Keratinocyte (primary cell): ENCODE results near the gene CAMK2D. TPM values are rescaled to one million over a fixed set of nuclear protein-coding genes. Genes with fewer than 3 reads are reported as not detected.

Experiments
- DNase-seq: peaks from one replicate; pipeline ENCODE4 v3.0.0-alpha.2; 2011; ENCODE audit warnings: low read depth, missing footprints, low spot score
- FAIRE-seq: peaks from 2 replicates; lab custom pipeline; 2011; peaks lifted over from hg19 to GRCh38; lab: Jason Lieb, UNC
- H2AFZ ChIP-seq: 2 replicates; pipeline ENCODE4 v1.6.0; 2012; ENCODE audit warnings: low read length, control low read depth, inconsistent platforms; ENCODE audit not compliant: control insufficient read depth
- H3K27ac ChIP-seq: 2 replicates; pipeline ENCODE4 v1.5.1; 2011; ENCODE audit warnings: low read length; ENCODE audit not compliant: control insufficient read depth, insufficient read depth
- H3K27me3 ChIP-seq: 3 replicates; pipeline ENCODE4 v1.6.0; 2011; ENCODE audit warnings: low read length; ENCODE audit not compliant: control insufficient read depth, insufficient read depth; ENCODE audit errors: extremely low read depth
- H3K36me3 ChIP-seq, 2 experiments: 2 replicates in 1 of 2; 3 replicates in 1 of 2; pipeline ENCODE4 v1.5.1; 2011; ENCODE audit warnings: low read length in 2 of 2, mild to moderate bottlenecking in 1 of 2; ENCODE audit not compliant: control insufficient read depth in 2 of 2, insufficient read depth in 2 of 2; ENCODE audit errors: extremely low read depth in 1 of 2
- H3K4me1 ChIP-seq: 3 replicates; pipeline ENCODE4 v1.5.1; 2011; ENCODE audit warnings: low read length; ENCODE audit not compliant: control insufficient read depth, insufficient read depth; ENCODE audit errors: extremely low read depth
- H3K4me2 ChIP-seq: 3 replicates; pipeline ENCODE4 v1.6.0; 2011; ENCODE audit warnings: low read depth, low read length; ENCODE audit not compliant: control insufficient read depth, insufficient read depth; ENCODE audit errors: extremely low read depth
- H3K4me3 ChIP-seq, 3 experiments: fragments of 200-600 bp in 1 of 3; sonication (generic) in 1 of 3; 2 replicates in 2 of 3; 3 replicates in 1 of 3; pipeline ENCODE4 v1.5.1; 2011 to 2016; ENCODE audit warnings: low read length in 3 of 3, mild to moderate bottlenecking in 3 of 3, control low read depth in 2 of 3, inconsistent platforms in 1 of 3, low read depth in 1 of 3, mixed read lengths in 1 of 3, mixed run types in 1 of 3, moderate library complexity in 1 of 3; ENCODE audit not compliant: control insufficient read depth in 2 of 3, insufficient read depth in 2 of 3; ENCODE audit errors: extremely low read depth in 1 of 3
- H3K79me2 ChIP-seq: 2 replicates; pipeline ENCODE4 v1.6.0; 2012; ENCODE audit warnings: low read length; ENCODE audit not compliant: control insufficient read depth, insufficient read depth
- H3K9ac ChIP-seq: 3 replicates; pipeline ENCODE4 v1.6.0; 2011; ENCODE audit warnings: low read length; ENCODE audit not compliant: control insufficient read depth, insufficient read depth; ENCODE audit errors: extremely low read depth
- H3K9me1 ChIP-seq: 3 replicates; pipeline ENCODE4 v1.6.0; 2011; ENCODE audit warnings: low read length; ENCODE audit not compliant: control insufficient read depth, insufficient read depth; ENCODE audit errors: extremely low read depth
- H3K9me3 ChIP-seq: 2 replicates; pipeline ENCODE4 v1.5.1; 2012; ENCODE audit warnings: low read depth, low read length; ENCODE audit not compliant: control insufficient read depth
- H4K20me1 ChIP-seq: 3 replicates; pipeline ENCODE4 v1.6.0; 2011; ENCODE audit warnings: low read length; ENCODE audit not compliant: control insufficient read depth, insufficient read depth; ENCODE audit errors: extremely low read depth
- CTCF ChIP-seq, 3 experiments: IDR thresholded peaks in 1 of 3; conservative IDR thresholded peaks in 1 of 3; optimal IDR thresholded peaks in 1 of 3; 2 replicates in 2 of 3; 3 replicates in 1 of 3; pipeline versions ENCODE3 to v1.5.1; 2011; ENCODE audit warnings: low read length in 3 of 3, mild to moderate bottlenecking in 3 of 3, moderate library complexity in 2 of 3, control low read depth in 1 of 3, inconsistent platforms in 1 of 3; ENCODE audit not compliant: insufficient read depth in 2 of 3; ENCODE audit errors: extremely low read depth in 1 of 3
- EZH2 ChIP-seq: IDR thresholded peaks from one replicate; pipeline ENCODE4 v1.6.1; 2012; ENCODE audit warnings: inconsistent platforms, mild to moderate bottlenecking, low read length, moderate library complexity
- dilution Hi-C: fragments of 300-500 bp; cut with MboI; formaldehyde crosslinking; loops from one replicate; pipeline ENCODE4 v1.7.0; 2020; ENCODE audit warnings: low sequenced_read_pairs; ENCODE audit not compliant: extremely low pct_ligation_motif_present
- polyA plus RNA-seq, 5 experiments: library from polyadenylated mRNA; depleted of rRNA in 3 of 5; stranded (reverse) in 3 of 5; stranded (forward) in 1 of 5; unstranded in 1 of 5; fragments of >200 nt; gene quantifications; 1 replicate in 1 of 5; 2 replicates in 3 of 5; 3 replicates in 1 of 5; pipeline versions ENCODE4 v1.2.1 to v1.2.3, GENCODE V29; 2011 to 2012; ENCODE audit warnings: missing spikeins in 2 of 5, low read depth in 1 of 5, low replicate concordance in 1 of 5

CAMK2D gene
- polyA plus RNA-seq, 1 donor (not counting 4 experiments of a cell fraction or from before 2014, with no cell fraction given) = 18.8 TPM

- no peaks in the 10 kb centered on the region for H3K27me3 ChIP-seq
- no peaks in the 10 kb centered on the region for H3K9me3 ChIP-seq
- H3K36me3 ChIP-seq = no peaks in the 10 kb centered on the region
- no peaks in the 10 kb centered on the region for H3K79me2 ChIP-seq
- dilution Hi-C loops = no loop called here
- TF ChIP-seq EZH2 (no peak), CTCF (optimal IDR thresholded peaks at IDR 0.05 in 1 of 3, IDR thresholded peaks at IDR 0.05 in 1 of 3, conservative IDR thresholded peaks at IDR 0.05 in 1 of 3; ENCODE audit: extremely low read depth in 1 of 3, insufficient read depth in 2 of 3, low read length in 3 of 3) (no peak)
- DNase-seq = no peak
- FAIRE-seq = no peak
- no peak overlapping the region for H2AFZ ChIP-seq
- no peak overlapping the region for H3K9ac ChIP-seq
- H3K9me1 ChIP-seq = no peaks in the 10 kb centered on the region
- no peak overlapping the region for H3K4me2 ChIP-seq
- H3K27ac ChIP-seq = no peak overlapping the region
- no peak overlapping the region for H3K4me3 ChIP-seq
- H4K20me1 ChIP-seq = no peaks in the 10 kb centered on the region
- H3K4me1 ChIP-seq = no peaks in the 10 kb centered on the region
Observed at GRCh38 chr4:113610537-113610936, 151.0 kb downstream of the CAMK2D start.

- Histone ChIP-seq H3K27me3 (no peaks in the 10 kb centered on the region), H4K20me1 (no peaks in the 10 kb centered on the region), H3K4me1 (no peaks in the 10 kb centered on the region), H3K79me2 (no peaks in the 10 kb centered on the region), H2AFZ (no peak overlapping the region), H3K27ac (no peak overlapping the region), H3K4me3 (no peak overlapping the region), H3K9me3 (no peaks in the 10 kb centered on the region), H3K9me1 (no peaks in the 10 kb centered on the region), H3K4me2 (no peak overlapping the region), H3K9ac (no peak overlapping the region), H3K36me3 (no peaks in the 10 kb centered on the region)
- no peak for FAIRE-seq
- dilution Hi-C loops = no loop called here
- no peak for TF ChIP-seq CTCF (optimal IDR thresholded peaks at IDR 0.05 in 1 of 3, IDR thresholded peaks at IDR 0.05 in 1 of 3, conservative IDR thresholded peaks at IDR 0.05 in 1 of 3; ENCODE audit: extremely low read depth in 1 of 3, insufficient read depth in 2 of 3, low read length in 3 of 3)
- no peak for TF ChIP-seq EZH2
- DNase-seq = no peak
Observed at GRCh38 chr4:113607998-113608397, 153.5 kb downstream of the CAMK2D start.
